ENCODE data around the gene HSP90B1. TPM values are rescaled to one million over a fixed set of nuclear protein-coding genes. Genes with fewer than 3 reads are reported as not detected.

Gene HSP90B1
- total and polyA plus RNA-seq, 7 donors = 50.5 to 528 (median 217) TPM

- Histone ChIP-seq H3K36me3 (no peaks in the 10 kb centered on the region), H3K4me1 (no peaks in the 10 kb centered on the region), H3K27ac (no peak overlapping the region), H3K9me3 (no peaks in the 10 kb centered on the region), H3K4me3 (no peak overlapping the region), H3K27me3 (no peaks in the 10 kb centered on the region)
- WGBS, 2 donors = 28 to 62% methylated on average over 4 of the region's 4 CpGs
- intact Hi-C loops (cut with DNase I) = no loop called here
- no peak for TF ChIP-seq POLR2AphosphoS5 (IDR thresholded peaks at IDR 0.05)
- peak in 1 of 4 experiments; percentile 15 for TF ChIP-seq CTCF (IDR thresholded peaks at IDR 0.05)
- DNase-seq = no peak
Measured at GRCh38 chr12:103884316-103884715, 45.9 kb upstream of the HSP90B1 start.

DNA sequence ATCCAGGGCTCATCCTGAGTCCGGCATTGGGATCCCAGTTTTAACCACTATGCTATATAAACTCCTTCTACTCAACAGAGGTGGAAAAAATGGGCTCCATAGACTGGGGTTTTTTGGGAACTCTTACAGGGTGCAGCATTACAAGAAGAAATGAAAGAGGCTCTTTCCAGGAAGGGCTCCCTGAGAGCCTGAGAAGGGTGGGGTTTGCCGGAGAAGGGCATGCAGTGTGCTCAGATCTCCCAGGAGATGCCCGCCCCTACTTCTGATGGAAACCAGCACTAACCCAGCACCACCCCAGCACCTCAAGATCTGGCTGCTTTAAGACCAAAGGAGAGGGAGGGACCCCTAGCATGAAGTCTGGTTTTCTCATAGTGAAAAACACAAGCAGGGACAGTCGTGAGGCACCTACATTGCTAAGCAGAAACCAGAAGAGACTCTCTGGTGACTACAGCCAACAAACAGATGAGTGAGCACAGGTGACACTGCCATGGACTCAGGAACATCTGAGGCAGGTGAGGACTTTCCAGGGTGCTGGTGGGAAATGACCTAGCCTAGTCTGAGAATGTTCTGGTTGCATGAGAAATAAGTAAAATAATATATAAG, 43.9 kb upstream of the HSP90B1 start:
- no peaks in the 10 kb centered on the region for H3K4me1 ChIP-seq
- no peak for DNase-seq
- intact Hi-C loops (cut with DNase I) = no loop called here
- no peak overlapping the region for H3K27ac ChIP-seq
- 64 to 91% methylated on average over 4 of the region's 4 CpGs for WGBS, 2 donors
- no peaks in the 10 kb centered on the region for H3K36me3 ChIP-seq
- no peaks in the 10 kb centered on the region for H3K9me3 ChIP-seq
- H3K27me3 ChIP-seq = no peaks in the 10 kb centered on the region
- H3K4me3 ChIP-seq = no peak overlapping the region
- TF ChIP-seq EP300 (IDR thresholded peaks at IDR 0.05) = no peak
- no peak for TF ChIP-seq CTCF (IDR thresholded peaks at IDR 0.05)
- no peak for TF ChIP-seq POLR2A (IDR thresholded peaks at IDR 0.05)
- TF ChIP-seq POLR2AphosphoS5 (IDR thresholded peaks at IDR 0.05) = no peak

DNA sequence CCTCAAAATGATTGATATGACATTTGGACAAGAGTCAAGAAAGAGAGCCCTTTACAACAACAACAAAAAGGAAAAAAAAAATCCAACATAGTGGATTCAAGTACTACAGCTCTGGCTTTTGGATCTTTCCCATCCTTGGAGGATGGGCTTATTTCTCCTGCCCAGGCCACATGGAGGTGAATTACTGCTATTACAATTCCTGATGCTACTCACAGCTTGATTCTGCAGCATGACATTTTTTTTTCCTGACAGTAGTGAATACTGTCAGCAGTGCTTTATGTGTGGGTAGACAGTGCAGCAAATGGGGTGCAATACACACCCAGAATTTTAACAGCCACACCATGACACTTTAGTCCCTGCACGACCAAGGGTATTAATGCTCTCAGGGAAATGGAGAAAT, 42.5 kb upstream of the HSP90B1 start:
- Histone ChIP-seq H3K4me1 (no peaks in the 10 kb centered on the region), H3K9me3 (no peaks in the 10 kb centered on the region), H3K27ac (no peak overlapping the region), H3K27me3 (no peaks in the 10 kb centered on the region), H3K36me3 (no peaks in the 10 kb centered on the region), H3K4me3 (no peak overlapping the region)
- WGBS, 2 donors = 64 to 79% methylated on average over 1 of the region's 1 CpG
- no peak for DNase-seq
- TF ChIP-seq POLR2AphosphoS5 (IDR thresholded peaks at IDR 0.05) (no peak), CTCF (IDR thresholded peaks at IDR 0.05) (no peak), EP300 (IDR thresholded peaks at IDR 0.05) (no peak), POLR2A (IDR thresholded peaks at IDR 0.05) (no peak)
- intact Hi-C loops (cut with DNase I) = no loop called here

GRCh38 chr12:103897316-103897715, 32.9 kb upstream of the HSP90B1 start:
- no peak overlapping the region for H3K4me3 ChIP-seq
- 72 to 77% methylated on average over 3 of the region's 3 CpGs for WGBS, 2 donors
- DNase-seq = no peak
- no peaks in the 10 kb centered on the region for H3K4me1 ChIP-seq
- H3K27ac ChIP-seq = no peak overlapping the region
- H3K36me3 ChIP-seq = no peaks in the 10 kb centered on the region
- TF ChIP-seq CTCF (IDR thresholded peaks at IDR 0.05) (no peak), POLR2A (IDR thresholded peaks at IDR 0.05) (no peak), POLR2AphosphoS5 (IDR thresholded peaks at IDR 0.05) (no peak), EP300 (IDR thresholded peaks at IDR 0.05) (no peak)
- no peaks in the 10 kb centered on the region for H3K27me3 ChIP-seq
- intact Hi-C loops (cut with DNase I) = no loop called here
- H3K9me3 ChIP-seq = no peaks in the 10 kb centered on the region

All from sigmoid colon (tissue), 7 donors.